HCT116 (cell line): ENCODE data around the gene ZNF473.

ENCODE experiments used
- CBX3 ChIP-seq: IDR thresholded peaks from 2 replicates; pipeline ENCODE4 v1.6.1; 2012; ENCODE audit warnings: low read depth
- CEBPB ChIP-seq: IDR thresholded peaks from 2 replicates; pipeline ENCODE4 v1.6.1; 2012; ENCODE audit warnings: low read depth
- CTCF ChIP-seq, 3 experiments: fragments of 200-600 bp in 1 of 3; sonication (generic) in 1 of 3; IDR thresholded peaks in 2 of 3; conservative IDR thresholded peaks in 1 of 3; 2 replicates each; pipeline ENCODE4 v1.5.1; 2012 to 2017; ENCODE audit warnings: low read depth in 2 of 3, low read length in 2 of 3, antibody characterized with exemption in 1 of 3, borderline replicate concordance in 1 of 3, control low read depth in 1 of 3, mild to moderate bottlenecking in 1 of 3, mixed read lengths in 1 of 3, mixed run types in 1 of 3, moderate library complexity in 1 of 3; ENCODE audit not compliant: insufficient read depth in 1 of 3
- EGR1 ChIP-seq: IDR thresholded peaks from 2 replicates; pipeline ENCODE4 v1.6.1; 2012; ENCODE audit warnings: low read depth
- EZH2 ChIP-seq: fragments of 200-600 bp; sonication (generic); IDR thresholded peaks from 2 replicates; pipeline ENCODE4 v1.6.1; 2017; ENCODE audit warnings: antibody characterized with exemption, mixed run types
- POLR2A ChIP-seq: IDR thresholded peaks from 2 replicates; pipeline ENCODE4 v1.7.0; 2011; ENCODE audit warnings: borderline replicate concordance; ENCODE audit not compliant: insufficient read depth, insufficient read length; ENCODE audit errors: extremely low read depth
- POLR2AphosphoS5 ChIP-seq: IDR thresholded peaks from 2 replicates; pipeline ENCODE4 v1.6.1; 2011; ENCODE audit warnings: mild to moderate bottlenecking, low read depth, low read length, moderate library complexity
- REST ChIP-seq: IDR thresholded peaks from 2 replicates; pipeline ENCODE4 v1.6.1; 2012; ENCODE audit warnings: low read depth
- SIN3A ChIP-seq: IDR thresholded peaks from 2 replicates; pipeline ENCODE4 v1.6.1; 2012; ENCODE audit warnings: low read depth
- YY1 ChIP-seq: IDR thresholded peaks from 2 replicates; pipeline ENCODE4 v1.6.1; 2011; ENCODE audit warnings: low read length, low read depth, moderate library complexity, mild to moderate bottlenecking; ENCODE audit not compliant: insufficient replicate concordance; ENCODE audit errors: extremely low read depth
- ZBTB33 ChIP-seq: IDR thresholded peaks from 2 replicates; pipeline ENCODE4 v1.6.1; 2011; ENCODE audit warnings: mild to moderate bottlenecking, low read length, moderate library complexity; ENCODE audit not compliant: insufficient replicate concordance; ENCODE audit errors: extremely low read depth

- TF ChIP-seq REST (no peak), POLR2AphosphoS5 (no peak), POLR2A (no peak), CTCF (IDR thresholded peaks at IDR 0.05 in 2 of 3, conservative IDR thresholded peaks at IDR 0.05 in 1 of 3; ENCODE audit: borderline replicate concordance in 1 of 3, insufficient read depth in 1 of 3, low read depth in 2 of 3, low read length in 2 of 3) (no peak), EGR1 (no peak), YY1 (no peak), CBX3 (no peak), CEBPB (no peak), EZH2 (no peak), ZBTB33 (no peak), SIN3A (no peak)
Observed at GRCh38 chr19:50036908-50037307, 11.1 kb downstream of the ZNF473 start.
